Natural killer cell (primary cell): ENCODE data around the gene KANSL1L. TPM values are rescaled to one million over a fixed set of nuclear protein-coding genes. Genes with fewer than 3 reads are reported as not detected.

Source experiments
- ATAC-seq, 3 donors: fragments of 150-1000 bp in 2 of 3; fragments of 200-7000 bp in 1 of 3; cut with Tn5 transposase; 1 replicate in 1 of 3; 2 replicates in 2 of 3; pipeline ENCODE4 v1.10.0; 2021; ENCODE audit warnings: mild to moderate bottlenecking in 2 of 3, moderate library complexity in 2 of 3
- DNase-seq, 2 donors: peaks; one replicate each; pipeline versions ENCODE4 v3.0.0 to v3.0.0-alpha.2; 2013 to 2021; ENCODE audit warnings: mixed read lengths in 1 of 2
- H3K27ac ChIP-seq: one replicate; pipeline ENCODE4 v1.5.1; 2013; ENCODE audit warnings: mild to moderate bottlenecking, low read length
- H3K27me3 ChIP-seq: one replicate; pipeline ENCODE4 v1.6.1; 2013; ENCODE audit warnings: low read length; ENCODE audit not compliant: control insufficient read depth, insufficient read depth
- H3K36me3 ChIP-seq: one replicate; pipeline ENCODE4 v1.6.1; 2013; ENCODE audit warnings: low read length; ENCODE audit not compliant: control insufficient read depth, insufficient read depth
- H3K4me1 ChIP-seq: one replicate; pipeline ENCODE4 v1.6.1; 2013; ENCODE audit warnings: low read length; ENCODE audit not compliant: control insufficient read depth, insufficient read depth
- H3K4me3 ChIP-seq: one replicate; pipeline ENCODE4 v1.5.1; 2013; ENCODE audit warnings: low read length
- H3K9me3 ChIP-seq: one replicate; pipeline ENCODE4 v1.6.1; 2013; ENCODE audit warnings: low read length; ENCODE audit not compliant: control insufficient read depth, insufficient read depth
- H3K27ac Mint-ChIP-seq, 2 donors: one replicate each; pipeline ENCODE4 v1.8.0; 2022; ENCODE audit warnings: mild to moderate bottlenecking in 2 of 2, mixed read lengths in 2 of 2, moderate library complexity in 1 of 2
- H3K27me3 Mint-ChIP-seq, 2 donors: one replicate each; pipeline ENCODE4 v1.8.0; 2022; ENCODE audit warnings: low read depth in 2 of 2, mixed read lengths in 2 of 2
- H3K36me3 Mint-ChIP-seq: one replicate; pipeline ENCODE4 v1.8.0; 2022; ENCODE audit warnings: mixed read lengths
- H3K4me1 Mint-ChIP-seq, 2 donors: one replicate each; pipeline ENCODE4 v1.8.0; 2022; ENCODE audit warnings: mixed read lengths in 2 of 2
- H3K4me3 Mint-ChIP-seq: one replicate; pipeline ENCODE4 v1.8.0; 2022; ENCODE audit warnings: mild to moderate bottlenecking, moderate library complexity, mixed read lengths
- H3K9me3 Mint-ChIP-seq, 2 donors: one replicate each; pipeline ENCODE4 v1.8.0; 2022; ENCODE audit warnings: mixed read lengths in 2 of 2
- WGBS: methylation state at CpG from one replicate; pipeline ENCODE4 v1.1.7; 2013; ENCODE audit warnings: missing lambda C conversion rate; ENCODE audit not compliant: insufficient coverage; 5-methylcytosine and 5-hydroxymethylcytosine counted together
- intact Hi-C: fragments of 100-400 bp; cut with micrococcal nuclease; formaldehyde crosslinking; loops from one replicate; pipeline ENCODE4 v1.14.2; 2022
- total RNA-seq, 4 donors: library from RNA; stranded (reverse); fragments of 120-200 nt in 1 of 4; gene quantifications; one replicate each; pipeline versions ENCODE4 v1.2.3 to v1.2.4, GENCODE V29; 2013 to 2022
- TF ChIP-seq, protein P1 (sequence below): fragments of 200-600 bp; IDR thresholded peaks from one replicate; pipeline ENCODE4 v1.8.0; 2022; ENCODE audit warnings: antibody characterized with exemption

Gene KANSL1L
- total RNA-seq, 3 donors from 2014 or later (not counting 1 experiment from before 2014, with no cell fraction given), result 7.6 to 11.2 (median 9.5) TPM

DNA sequence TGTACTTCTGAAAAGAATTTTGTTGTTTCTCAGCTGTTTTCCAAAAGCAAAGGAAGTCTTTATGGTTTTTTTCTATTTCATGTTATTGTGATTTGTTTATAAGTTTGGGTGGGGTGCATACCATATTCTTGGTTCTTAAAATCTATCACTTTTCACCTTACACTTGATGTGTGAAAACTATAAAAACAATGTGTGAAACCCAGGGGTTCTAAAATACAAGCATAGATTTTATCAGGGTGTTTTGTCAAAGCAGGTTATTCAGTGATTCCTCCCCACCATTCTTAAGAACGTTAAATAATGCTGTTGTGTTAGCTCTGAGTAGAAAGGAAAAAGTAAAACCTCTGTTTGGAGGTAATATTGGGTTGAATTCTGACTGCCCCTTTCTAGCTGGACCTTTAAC, 151.1 kb downstream of the KANSL1L start:
- Mint-ChIP-seq H3K4me3 (peak overlapping the region; percentile 80), H3K9me3 (no peaks in the 10 kb centered on the region), H3K4me1 (peaks cover 46 to 48% of the 10 kb centered on the region in 2 donors), H3K27me3 (no peaks in the 10 kb centered on the region), H3K36me3 (peaks cover 25% of the 10 kb centered on the region), H3K27ac (peak overlapping the region; percentile 81 to 88)
- Histone ChIP-seq H3K4me3 (no peak overlapping the region), H3K36me3 (peaks cover 80% of the 10 kb centered on the region), H3K27me3 (no peaks in the 10 kb centered on the region), H3K27ac (no peak overlapping the region), H3K9me3 (no peaks in the 10 kb centered on the region), H3K4me1 (peaks cover 9% of the 10 kb centered on the region)
- DNase-seq (peak in 1 of 2 donors; percentile 10), ATAC-seq (peak; percentile 72 to 87 (median 85))
- no CpG with 5 or more reads among the region's 1 CpG for WGBS
- intact Hi-C loops, result no loop called here
- TF ChIP-seq, protein P1, sequence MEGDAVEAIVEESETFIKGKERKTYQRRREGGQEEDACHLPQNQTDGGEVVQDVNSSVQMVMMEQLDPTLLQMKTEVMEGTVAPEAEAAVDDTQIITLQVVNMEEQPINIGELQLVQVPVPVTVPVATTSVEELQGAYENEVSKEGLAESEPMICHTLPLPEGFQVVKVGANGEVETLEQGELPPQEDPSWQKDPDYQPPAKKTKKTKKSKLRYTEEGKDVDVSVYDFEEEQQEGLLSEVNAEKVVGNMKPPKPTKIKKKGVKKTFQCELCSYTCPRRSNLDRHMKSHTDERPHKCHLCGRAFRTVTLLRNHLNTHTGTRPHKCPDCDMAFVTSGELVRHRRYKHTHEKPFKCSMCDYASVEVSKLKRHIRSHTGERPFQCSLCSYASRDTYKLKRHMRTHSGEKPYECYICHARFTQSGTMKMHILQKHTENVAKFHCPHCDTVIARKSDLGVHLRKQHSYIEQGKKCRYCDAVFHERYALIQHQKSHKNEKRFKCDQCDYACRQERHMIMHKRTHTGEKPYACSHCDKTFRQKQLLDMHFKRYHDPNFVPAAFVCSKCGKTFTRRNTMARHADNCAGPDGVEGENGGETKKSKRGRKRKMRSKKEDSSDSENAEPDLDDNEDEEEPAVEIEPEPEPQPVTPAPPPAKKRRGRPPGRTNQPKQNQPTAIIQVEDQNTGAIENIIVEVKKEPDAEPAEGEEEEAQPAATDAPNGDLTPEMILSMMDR, result no peak

DNA sequence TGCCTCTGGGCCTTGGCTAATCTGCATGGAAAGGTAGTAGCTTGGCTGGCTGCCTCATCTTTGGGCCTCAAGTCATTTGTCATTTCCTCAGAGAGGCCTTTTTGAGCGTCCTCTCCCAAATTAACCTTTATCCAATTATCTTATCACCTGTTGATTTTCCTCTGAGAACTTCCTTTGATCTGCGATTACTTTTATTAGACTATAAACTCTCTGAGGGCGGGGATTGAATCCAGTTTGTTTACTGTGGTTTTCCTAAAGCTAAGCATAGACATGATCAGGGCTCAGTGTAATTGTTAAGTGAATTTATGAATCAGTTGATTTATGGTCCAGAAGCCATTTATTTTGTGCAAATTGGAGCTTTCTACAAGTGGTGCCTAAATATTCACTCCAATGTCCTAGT, 161.3 kb downstream of the KANSL1L start:
- H3K9me3 ChIP-seq, result no peaks in the 10 kb centered on the region
- no peaks in the 10 kb centered on the region for H3K27me3 ChIP-seq
- TF ChIP-seq, protein P1, result no peak
- no peak for ATAC-seq
- no peak for DNase-seq
- H3K27ac Mint-ChIP-seq, result peak overlapping the region; percentile 37 to 80
- H3K4me1 Mint-ChIP-seq, result peaks cover 65 to 78% of the 10 kb centered on the region in 2 donors
- peaks cover 42% of the 10 kb centered on the region for H3K4me1 ChIP-seq
- intact Hi-C loops, result no loop called here
- H3K4me3 ChIP-seq, result no peak overlapping the region
- no peaks in the 10 kb centered on the region for H3K27me3 Mint-ChIP-seq
- H3K36me3 Mint-ChIP-seq, result peaks cover 13% of the 10 kb centered on the region
- H3K4me3 Mint-ChIP-seq, result peak overlapping the region; percentile 29
- H3K36me3 ChIP-seq, result peaks cover 43% of the 10 kb centered on the region
- H3K9me3 Mint-ChIP-seq, result no peaks in the 10 kb centered on the region
- WGBS, result 89% methylated on average over 3 of the region's 3 CpGs
- no peak overlapping the region for H3K27ac ChIP-seq

DNA sequence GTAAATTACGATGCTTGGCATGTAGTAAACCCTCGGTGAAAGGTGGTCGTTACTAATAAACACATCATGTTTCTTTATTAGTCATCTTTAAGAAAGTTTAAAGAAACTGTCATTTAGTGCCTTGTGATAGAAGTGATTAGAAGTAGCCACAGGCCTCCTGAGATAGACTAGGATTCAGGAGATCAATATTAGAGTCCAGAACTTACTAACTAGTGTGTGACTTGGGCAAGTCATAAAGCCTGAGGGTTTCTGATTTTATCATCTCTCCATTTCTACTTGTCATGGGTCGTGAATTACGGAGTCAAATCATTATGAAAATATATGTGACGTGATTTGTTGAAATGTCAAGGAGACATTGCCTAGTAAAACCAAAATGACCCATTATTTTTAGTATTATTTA, 162.1 kb downstream of the KANSL1L start:
- Mint-ChIP-seq H3K36me3 (peaks cover 8% of the 10 kb centered on the region), H3K4me1 (peaks cover 69 to 83% of the 10 kb centered on the region in 2 donors), H3K4me3 (no peak overlapping the region), H3K27me3 (no peaks in the 10 kb centered on the region), H3K27ac (peak overlapping the region; percentile 46 to 83), H3K9me3 (no peaks in the 10 kb centered on the region)
- no peak overlapping the region for H3K27ac ChIP-seq
- TF ChIP-seq, protein P1, result no peak
- WGBS, result 80% methylated on average over 1 of the region's 6 CpGs
- H3K4me1 ChIP-seq, result peaks cover 41% of the 10 kb centered on the region
- no peak overlapping the region for H3K4me3 ChIP-seq
- H3K27me3 ChIP-seq, result no peaks in the 10 kb centered on the region
- DNase-seq, result no peak
- no peaks in the 10 kb centered on the region for H3K9me3 ChIP-seq
- no peak for ATAC-seq
- peaks cover 40% of the 10 kb centered on the region for H3K36me3 ChIP-seq
- intact Hi-C loops, result no loop called here

DNA sequence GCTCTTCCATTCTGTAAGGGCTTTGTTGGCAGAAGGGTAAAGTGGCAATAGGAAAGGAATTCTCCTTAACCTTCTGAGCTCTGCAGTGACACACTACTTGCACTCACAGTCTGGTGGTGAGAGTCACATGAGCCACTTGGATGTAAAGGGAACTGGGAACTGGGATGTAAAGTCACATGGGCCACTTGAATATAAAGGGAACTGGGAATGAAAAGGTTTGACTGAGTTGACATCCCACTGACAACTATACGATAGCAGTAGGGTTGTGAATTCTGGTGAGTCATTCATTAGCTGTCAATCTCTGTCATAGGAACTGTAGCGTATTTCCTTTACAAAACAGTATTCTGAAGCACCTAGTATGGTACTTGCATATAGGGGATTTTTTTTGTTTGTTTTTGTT, 163.3 kb downstream of the KANSL1L start:
- peaks cover 79 to 80% of the 10 kb centered on the region in 2 donors for H3K4me1 Mint-ChIP-seq
- H3K4me3 Mint-ChIP-seq, result peak overlapping the region; percentile 54

More for the DNA sequence above, 163.3 kb downstream of the KANSL1L start:
- Histone ChIP-seq H3K27me3 (no peaks in the 10 kb centered on the region), H3K36me3 (peaks cover 42% of the 10 kb centered on the region), H3K4me3 (no peak overlapping the region), H3K4me1 (peaks cover 33% of the 10 kb centered on the region), H3K9me3 (no peaks in the 10 kb centered on the region), H3K27ac (no peak overlapping the region)
- peaks cover 8% of the 10 kb centered on the region for H3K36me3 Mint-ChIP-seq
- TF ChIP-seq, protein P1, result no peak
- H3K27me3 Mint-ChIP-seq, result no peaks in the 10 kb centered on the region
- no peaks in the 10 kb centered on the region for H3K9me3 Mint-ChIP-seq
- no peak for DNase-seq
- peak in 2 of 3 donors; percentile 57 to 85 for ATAC-seq
- WGBS, result 63% methylated on average over 1 of the region's 2 CpGs
- H3K27ac Mint-ChIP-seq, result peak overlapping the region; percentile 46 to 83
- intact Hi-C loops, result no loop called here
